ENCODE measurements around the gene AVPR2.

Gene AVPR2

DNA sequence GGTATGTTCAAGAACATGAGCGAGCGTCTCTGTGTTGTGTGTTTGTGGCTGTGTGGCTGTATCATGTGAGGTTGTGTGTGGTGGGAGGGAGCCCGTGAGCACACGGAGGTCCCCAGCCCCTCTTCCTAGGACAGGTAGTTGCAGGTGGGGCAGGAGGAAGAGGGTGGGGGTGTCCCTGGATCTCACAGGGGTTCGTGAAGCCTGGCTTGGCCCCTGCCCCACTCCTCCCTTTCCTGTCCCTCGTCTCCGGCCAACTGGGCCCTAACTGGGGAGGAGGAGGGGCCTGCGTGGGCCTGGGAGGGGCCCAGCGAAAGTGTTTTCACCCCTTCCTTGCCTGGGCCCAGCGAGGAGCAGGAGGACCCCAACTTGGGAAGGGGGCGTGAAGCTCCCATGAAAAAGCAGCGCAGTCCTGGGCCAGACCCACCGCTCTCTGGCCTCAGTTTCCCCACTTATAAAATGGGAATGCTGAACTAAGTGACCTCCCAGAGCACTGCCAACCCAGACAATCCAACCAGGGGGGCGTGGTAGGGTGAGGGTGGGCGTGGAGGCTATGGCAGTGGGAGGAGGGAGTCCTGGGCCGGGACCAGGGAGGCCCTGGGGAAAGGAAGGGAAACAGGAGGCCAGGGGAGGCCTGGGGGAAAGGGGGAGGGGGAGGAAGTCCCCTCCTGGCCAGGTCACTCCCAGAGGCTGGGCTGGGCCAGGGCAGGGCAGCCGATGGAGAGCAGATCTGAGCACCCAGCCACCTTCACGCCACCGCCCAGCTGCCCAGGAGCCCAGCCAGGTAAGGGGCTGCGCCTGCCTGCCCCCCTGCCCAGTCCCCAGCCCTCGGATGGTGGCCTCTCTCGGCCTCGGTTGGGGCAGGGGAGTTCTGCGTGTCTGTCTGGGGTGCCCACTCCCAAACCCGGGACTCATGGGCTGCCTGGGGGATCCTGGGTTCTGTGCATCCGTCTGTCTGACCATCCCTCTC is at the start of gene AVPR2:
Gene AVPR2, plus strand, starts transcription at position 683 of the 967 bp plus-strand sequence. CDS start 473 bp downstream, outside the sequence.
- FAIRE-seq: no peak

DNA sequence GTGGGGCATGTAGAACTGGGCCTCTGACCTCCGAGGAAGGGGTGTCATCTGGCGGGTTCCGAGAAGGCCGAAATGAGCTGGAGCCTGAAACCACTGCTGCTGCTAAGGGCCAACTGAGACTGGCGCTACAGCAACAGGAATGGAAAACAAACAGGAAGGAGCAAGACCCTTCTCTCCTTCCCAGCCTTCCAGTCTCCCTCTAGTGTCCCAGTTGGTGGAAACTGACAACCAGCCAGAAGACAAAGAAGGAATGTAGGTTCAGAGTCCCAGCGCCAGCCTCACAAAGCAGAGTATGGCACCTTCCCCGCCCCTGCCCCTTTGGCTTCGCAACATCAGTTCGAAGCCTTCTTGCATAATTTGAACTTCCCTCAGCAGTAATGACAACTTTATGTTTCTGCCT is 49.8 kb upstream of the AVPR2 start:
- no peak for FAIRE-seq
- DNase-seq (ENCODE audit: insufficient read length, low spot score): no peak

More for the DNA sequence above, at the start of gene AVPR2:
- DNase-seq (ENCODE audit: insufficient read length, low spot score): no peak

- no peak for FAIRE-seq
- no peak for DNase-seq (ENCODE audit: insufficient read length, low spot score)
Observed at GRCh38 chrX:153857348-153857903, 47.0 kb upstream of the AVPR2 start.

- no peak for FAIRE-seq
Observed at GRCh38 chrX:153861151-153861550, 43.3 kb upstream of the AVPR2 start.

GRCh38 chrX:153861733-153862310 is 42.7 kb upstream of the AVPR2 start:
- no peak for FAIRE-seq
- DNase-seq (ENCODE audit: insufficient read length, low spot score): no peak

More at GRCh38 chrX:153861151-153861550, 43.3 kb upstream of the AVPR2 start:
- no peak for DNase-seq (ENCODE audit: insufficient read length, low spot score)

DNA sequence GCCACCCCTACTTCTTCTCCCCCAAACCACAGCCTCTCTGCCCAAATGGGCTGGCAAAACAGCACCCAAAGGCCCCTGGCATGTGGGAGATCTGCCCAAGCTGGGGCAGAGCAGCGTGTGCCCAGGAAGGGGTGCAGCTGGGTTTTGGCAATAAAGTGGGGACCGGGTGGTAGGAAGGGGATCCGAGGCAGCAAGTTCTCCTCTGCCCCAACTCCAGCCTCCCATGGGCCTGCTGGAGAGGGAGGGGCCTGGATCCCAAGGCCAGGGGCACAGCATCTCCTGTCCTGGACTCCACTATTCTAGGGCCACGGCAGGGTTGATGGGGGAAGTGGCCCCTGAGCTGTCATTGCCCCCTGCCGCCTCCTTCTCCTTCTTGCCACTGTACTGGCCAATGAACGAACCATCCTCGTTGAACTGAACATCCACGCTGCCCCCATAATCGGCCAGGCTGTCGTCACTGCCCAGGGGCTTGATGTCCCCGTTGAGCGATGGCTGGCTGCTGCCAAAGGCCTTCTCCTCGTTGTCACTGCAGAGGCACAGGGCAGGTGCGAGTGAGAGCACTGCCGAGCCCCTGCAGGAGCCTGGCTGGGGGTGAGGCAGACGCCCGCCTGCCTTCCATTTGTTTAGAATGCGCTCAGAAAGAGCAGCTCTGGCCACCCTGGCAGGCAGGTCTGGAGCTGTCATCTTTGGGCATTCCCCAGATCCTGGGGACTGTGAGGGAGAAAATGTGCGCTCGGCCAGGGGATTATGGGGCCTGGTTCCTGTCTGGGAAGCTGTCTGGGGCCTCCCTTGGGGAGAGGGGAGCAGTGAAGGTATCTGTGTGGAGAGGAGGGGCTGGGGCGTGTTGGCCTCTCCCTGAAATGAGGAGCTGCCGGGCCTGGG is 41.9 kb upstream of the AVPR2 start:
- FAIRE-seq (no peak), DNase-seq (ENCODE audit: insufficient read length, low spot score) (no peak)

- DNase-seq (ENCODE audit: insufficient read length, low spot score) (no peak), FAIRE-seq (no peak)
Observed at GRCh38 chrX:153863251-153863991, 41.1 kb upstream of the AVPR2 start.

- no peak for DNase-seq (ENCODE audit: insufficient read length, low spot score)
Observed at GRCh38 chrX:153864101-153864500, 40.4 kb upstream of the AVPR2 start.

DNA sequence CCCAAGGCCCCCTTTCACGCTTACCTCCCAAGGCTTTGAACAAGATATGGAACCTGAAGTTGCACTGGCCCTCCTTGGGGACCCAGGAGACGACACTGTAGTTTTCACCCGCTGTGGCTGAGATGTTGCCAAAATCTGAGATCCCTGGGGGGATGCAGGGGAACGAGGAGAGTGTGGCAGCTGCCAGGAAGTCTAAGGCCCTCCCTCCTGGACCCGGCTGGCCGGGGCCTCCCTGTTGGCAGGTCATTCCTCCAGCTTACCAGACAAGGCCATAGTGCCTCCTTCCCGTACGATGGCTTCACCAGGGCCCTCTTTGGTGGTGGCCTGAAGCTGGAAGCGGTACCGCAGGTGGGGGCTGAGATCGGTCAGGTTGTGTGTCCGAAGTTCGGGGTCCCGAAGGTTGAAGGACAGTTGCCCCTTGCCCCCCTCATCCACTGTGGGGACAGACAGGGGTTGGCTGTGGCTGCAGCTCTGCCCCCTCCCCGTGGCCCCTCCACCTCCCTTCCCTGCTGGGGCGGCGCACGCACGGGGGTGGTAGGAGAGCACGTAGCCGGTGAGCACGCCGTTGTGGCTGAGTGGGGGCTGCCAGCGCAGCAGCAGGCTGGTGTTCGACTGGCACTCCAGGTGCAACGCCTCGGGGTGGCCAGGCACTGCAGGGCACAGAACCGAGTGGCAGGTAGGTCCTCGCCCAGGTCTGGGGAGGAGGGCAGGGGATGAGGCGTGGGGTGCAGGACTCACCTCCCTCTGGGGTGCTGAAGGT is 39.7 kb upstream of the AVPR2 start:
- DNase-seq (ENCODE audit: insufficient read length, low spot score) (no peak), FAIRE-seq (no peak)

More at GRCh38 chrX:153864101-153864500, 40.4 kb upstream of the AVPR2 start:
- FAIRE-seq: no peak

DNA sequence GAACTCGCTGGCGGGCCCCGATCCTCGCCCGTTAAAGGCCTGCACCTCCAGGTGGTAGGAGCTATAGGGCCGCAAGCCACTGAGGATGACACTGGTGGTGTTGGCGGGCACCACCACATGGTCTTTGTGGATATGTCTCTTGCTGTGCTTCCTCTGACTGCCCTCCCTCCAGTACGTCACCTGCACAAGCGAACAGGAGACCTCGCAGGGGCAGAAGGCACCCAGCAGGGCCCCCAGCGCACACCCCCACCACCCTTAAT is 39.2 kb upstream of the AVPR2 start:
- DNase-seq (ENCODE audit: insufficient read length, low spot score): no peak
- FAIRE-seq: no peak

- FAIRE-seq (no peak), DNase-seq (ENCODE audit: insufficient read length, low spot score) (no peak)
Observed at GRCh38 chrX:153865685-153866084, 38.8 kb upstream of the AVPR2 start.

DNA sequence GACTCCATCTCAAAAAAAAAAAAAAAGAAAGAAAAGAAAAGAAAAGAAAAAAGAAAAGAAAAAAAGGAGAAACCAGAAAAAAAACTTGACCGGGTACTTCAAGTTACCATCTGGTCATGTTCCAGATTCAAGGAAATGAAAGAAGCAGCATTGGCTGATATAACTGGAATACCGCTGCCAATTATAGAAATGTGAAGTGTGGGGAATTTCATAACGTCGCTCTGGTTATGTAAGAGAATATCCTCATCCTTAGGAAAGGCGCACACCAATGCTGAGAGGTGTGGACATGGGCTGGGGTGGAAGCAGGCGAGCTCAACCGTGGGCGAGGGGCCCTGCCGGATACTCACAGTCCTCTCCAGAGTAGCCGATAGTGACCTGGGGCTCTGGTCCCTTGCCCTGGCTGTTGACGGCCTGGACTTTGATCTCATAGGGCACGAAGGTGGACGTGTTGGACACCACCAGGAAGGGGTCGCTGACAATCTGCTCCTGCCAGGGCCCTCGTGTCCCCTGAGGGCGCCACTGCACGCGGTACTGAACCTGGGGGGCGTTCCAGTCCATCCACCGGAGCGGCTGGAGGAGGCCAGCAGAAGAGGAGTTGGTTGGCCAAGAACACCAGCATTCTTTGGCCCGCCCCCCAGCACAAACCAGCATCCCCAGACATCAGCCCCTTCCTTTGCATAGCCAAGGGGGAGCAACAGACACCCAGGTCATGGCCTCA is 38.0 kb upstream of the AVPR2 start:
- DNase-seq (ENCODE audit: insufficient read length, low spot score) (no peak), FAIRE-seq (no peak)

DNA sequence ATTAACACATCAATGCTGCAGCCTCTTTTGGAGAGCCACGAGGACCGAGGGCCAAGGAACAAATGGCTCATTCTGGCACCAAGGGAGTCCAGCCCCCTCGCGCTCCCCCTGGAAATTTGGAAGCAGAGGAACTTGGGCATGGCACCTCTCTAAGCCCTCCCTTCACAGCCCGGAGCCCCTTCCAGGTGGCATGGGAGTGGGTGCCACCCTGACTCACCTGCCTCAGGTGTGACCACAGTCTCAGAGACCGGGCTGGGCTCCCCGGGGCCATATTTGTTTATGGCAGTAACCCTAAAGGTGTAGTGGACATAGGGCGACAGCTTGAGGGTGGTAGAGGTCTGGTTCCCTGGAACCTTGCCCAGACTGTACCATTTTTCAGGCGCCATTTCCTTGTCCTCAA is 37.3 kb upstream of the AVPR2 start:
- no peak for DNase-seq (ENCODE audit: insufficient read length, low spot score)
- FAIRE-seq: no peak

DNA sequence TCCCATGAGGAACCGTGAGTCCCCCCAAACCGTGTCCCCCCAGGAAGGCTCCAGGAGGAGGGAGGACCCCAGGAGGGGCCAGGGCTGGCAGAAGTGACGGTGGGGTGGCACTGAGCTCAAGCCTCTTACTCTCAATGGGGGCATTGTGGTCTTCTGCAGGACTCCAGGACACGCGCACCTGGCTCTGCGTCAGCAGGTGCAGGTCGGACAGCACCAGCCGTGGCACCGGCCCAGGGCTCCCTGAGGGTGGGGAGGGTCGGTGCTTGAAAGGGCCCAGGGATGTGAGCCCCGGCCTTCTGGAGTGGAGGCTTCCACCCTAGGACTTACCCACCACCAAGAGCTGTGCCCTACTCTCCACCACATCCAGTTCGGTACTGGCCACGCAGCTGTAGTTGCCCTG is 36.8 kb upstream of the AVPR2 start:
- FAIRE-seq: no peak
- no peak for DNase-seq (ENCODE audit: insufficient read length, low spot score)

- DNase-seq (ENCODE audit: insufficient read length, low spot score) (no peak), FAIRE-seq (no peak)
Observed at GRCh38 chrX:153868576-153869472, 35.6 kb upstream of the AVPR2 start.

DNA sequence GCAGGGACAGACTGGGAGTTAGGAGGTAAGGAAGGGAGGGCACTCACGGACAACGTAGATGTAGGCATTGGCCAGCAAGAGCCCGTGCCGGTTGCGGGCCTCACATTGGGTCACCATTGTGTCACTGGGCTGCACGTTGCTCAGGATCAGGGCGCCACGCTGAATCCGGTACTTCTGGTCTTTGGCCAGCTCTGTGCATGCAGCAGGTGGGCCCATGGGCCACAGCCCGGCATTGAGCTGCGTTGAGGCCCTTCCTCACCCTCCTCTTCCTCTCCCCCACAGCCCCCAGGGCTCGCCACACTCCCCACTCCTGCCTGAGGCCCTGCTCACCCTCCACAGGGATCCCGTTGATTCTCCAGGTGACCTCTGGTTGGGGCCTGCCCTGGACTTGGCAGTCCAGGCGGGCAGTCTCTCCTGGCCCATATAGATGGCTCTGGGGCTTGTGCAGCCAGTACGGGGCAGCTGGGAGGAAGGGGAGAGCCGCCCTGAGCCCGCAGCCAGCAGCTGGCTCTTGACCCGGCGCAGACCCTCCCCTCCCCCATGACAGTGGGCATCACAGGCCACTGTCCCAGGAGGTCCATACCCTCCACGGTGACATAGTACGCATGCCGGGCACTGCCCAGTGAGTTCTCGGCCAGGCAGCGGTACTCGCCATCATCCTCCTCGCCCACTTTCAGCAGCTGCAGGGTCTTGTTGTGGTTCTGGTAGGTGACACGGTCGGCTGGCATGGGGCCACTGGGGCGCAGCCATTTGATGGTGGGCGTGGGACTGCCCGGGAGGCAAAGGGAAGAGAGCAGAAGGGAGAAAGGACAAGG is 34.8 kb upstream of the AVPR2 start:
- no peak for FAIRE-seq
- no peak for DNase-seq (ENCODE audit: insufficient read length, low spot score)

GRCh38 chrX:153870288-153870690 is 34.2 kb upstream of the AVPR2 start:
- FAIRE-seq: no peak
- DNase-seq (ENCODE audit: insufficient read length, low spot score): no peak

All from GM19239 (cell line).